ENCODE results near the gene DTWD1. TPM values are rescaled to one million over a fixed set of nuclear protein-coding genes. Genes with fewer than 3 reads are reported as not detected.

The DTWD1 gene
- total and polyA plus RNA-seq, 9 of the 15 experiments (the other 6 are each of a cell fraction or from before 2014, with no cell fraction given): 23.1 to 76.4 (median 36.5) TPM

- TF ChIP-seq AFF4 (CRISPR knock-in tag; IDR thresholded peaks at IDR 0.05) (no peak), KLF13 (tag; IDR thresholded peaks at IDR 0.05; ENCODE audit: borderline replicate concordance, low read depth) (no peak), U2AF2 (optimal IDR thresholded peaks at IDR 0.05; ENCODE audit: low read depth, low read length) (no peak)
- TF ChIP-seq, protein P1, sequence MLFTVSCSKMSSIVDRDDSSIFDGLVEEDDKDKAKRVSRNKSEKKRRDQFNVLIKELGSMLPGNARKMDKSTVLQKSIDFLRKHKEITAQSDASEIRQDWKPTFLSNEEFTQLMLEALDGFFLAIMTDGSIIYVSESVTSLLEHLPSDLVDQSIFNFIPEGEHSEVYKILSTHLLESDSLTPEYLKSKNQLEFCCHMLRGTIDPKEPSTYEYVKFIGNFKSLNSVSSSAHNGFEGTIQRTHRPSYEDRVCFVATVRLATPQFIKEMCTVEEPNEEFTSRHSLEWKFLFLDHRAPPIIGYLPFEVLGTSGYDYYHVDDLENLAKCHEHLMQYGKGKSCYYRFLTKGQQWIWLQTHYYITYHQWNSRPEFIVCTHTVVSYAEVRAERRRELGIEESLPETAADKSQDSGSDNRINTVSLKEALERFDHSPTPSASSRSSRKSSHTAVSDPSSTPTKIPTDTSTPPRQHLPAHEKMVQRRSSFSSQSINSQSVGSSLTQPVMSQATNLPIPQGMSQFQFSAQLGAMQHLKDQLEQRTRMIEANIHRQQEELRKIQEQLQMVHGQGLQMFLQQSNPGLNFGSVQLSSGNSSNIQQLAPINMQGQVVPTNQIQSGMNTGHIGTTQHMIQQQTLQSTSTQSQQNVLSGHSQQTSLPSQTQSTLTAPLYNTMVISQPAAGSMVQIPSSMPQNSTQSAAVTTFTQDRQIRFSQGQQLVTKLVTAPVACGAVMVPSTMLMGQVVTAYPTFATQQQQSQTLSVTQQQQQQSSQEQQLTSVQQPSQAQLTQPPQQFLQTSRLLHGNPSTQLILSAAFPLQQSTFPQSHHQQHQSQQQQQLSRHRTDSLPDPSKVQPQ (CRISPR knock-in tag; IDR thresholded peaks at IDR 0.05; ENCODE audit: borderline replicate concordance): no peak
- TF ChIP-seq, protein P2, sequence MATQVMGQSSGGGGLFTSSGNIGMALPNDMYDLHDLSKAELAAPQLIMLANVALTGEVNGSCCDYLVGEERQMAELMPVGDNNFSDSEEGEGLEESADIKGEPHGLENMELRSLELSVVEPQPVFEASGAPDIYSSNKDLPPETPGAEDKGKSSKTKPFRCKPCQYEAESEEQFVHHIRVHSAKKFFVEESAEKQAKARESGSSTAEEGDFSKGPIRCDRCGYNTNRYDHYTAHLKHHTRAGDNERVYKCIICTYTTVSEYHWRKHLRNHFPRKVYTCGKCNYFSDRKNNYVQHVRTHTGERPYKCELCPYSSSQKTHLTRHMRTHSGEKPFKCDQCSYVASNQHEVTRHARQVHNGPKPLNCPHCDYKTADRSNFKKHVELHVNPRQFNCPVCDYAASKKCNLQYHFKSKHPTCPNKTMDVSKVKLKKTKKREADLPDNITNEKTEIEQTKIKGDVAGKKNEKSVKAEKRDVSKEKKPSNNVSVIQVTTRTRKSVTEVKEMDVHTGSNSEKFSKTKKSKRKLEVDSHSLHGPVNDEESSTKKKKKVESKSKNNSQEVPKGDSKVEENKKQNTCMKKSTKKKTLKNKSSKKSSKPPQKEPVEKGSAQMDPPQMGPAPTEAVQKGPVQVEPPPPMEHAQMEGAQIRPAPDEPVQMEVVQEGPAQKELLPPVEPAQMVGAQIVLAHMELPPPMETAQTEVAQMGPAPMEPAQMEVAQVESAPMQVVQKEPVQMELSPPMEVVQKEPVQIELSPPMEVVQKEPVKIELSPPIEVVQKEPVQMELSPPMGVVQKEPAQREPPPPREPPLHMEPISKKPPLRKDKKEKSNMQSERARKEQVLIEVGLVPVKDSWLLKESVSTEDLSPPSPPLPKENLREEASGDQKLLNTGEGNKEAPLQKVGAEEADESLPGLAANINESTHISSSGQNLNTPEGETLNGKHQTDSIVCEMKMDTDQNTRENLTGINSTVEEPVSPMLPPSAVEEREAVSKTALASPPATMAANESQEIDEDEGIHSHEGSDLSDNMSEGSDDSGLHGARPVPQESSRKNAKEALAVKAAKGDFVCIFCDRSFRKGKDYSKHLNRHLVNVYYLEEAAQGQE (IDR thresholded peaks at IDR 0.05; ENCODE audit: borderline replicate concordance): no peak
- TF ChIP-seq, protein P2 (CRISPR knock-in tag; IDR thresholded peaks at IDR 0.05; ENCODE audit: low read depth): no peak
These were observed 6.6 kb downstream of the DTWD1 start (continued) for GRCh38 chr15:49627407-49627877.
